Nephron (organoid): ENCODE data around the gene DPP10.
"Not testable (repeated sequence)": the region's sequence is repeated elsewhere in the genome, so short reads cannot be mapped to it uniquely, and the experiment has no call there.

Experiments used
- H3K27ac Mint-ChIP-seq, 3 experiments: 2 replicates each; pipeline ENCODE4 v1.8.0; 2020; ENCODE audit warnings: mixed read lengths in 3 of 3, mild to moderate bottlenecking in 2 of 3, moderate library complexity in 1 of 3
- H3K27me3 Mint-ChIP-seq: 2 replicates; pipeline ENCODE4 v1.8.0; 2021; ENCODE audit warnings: low read depth, mild to moderate bottlenecking, moderate library complexity, mixed read lengths
- H3K36me3 Mint-ChIP-seq: 2 replicates; pipeline ENCODE4 v1.8.0; 2020; ENCODE audit warnings: low read depth, mixed read lengths
- H3K4me1 Mint-ChIP-seq: 2 replicates; pipeline ENCODE4 v1.8.0; 2020; ENCODE audit warnings: mixed read lengths
- H3K4me3 Mint-ChIP-seq, 3 experiments: 2 replicates each; pipeline ENCODE4 v1.8.0; 2020; ENCODE audit warnings: mild to moderate bottlenecking in 3 of 3, mixed read lengths in 3 of 3, moderate library complexity in 2 of 3
- H3K9me3 Mint-ChIP-seq: 2 replicates; pipeline ENCODE4 v1.8.0; 2020; ENCODE audit warnings: mixed read lengths
- TF ChIP-seq, protein P1 (sequence below), 3 experiments: fragments of 200-600 bp; sonication (generic); IDR thresholded peaks; one replicate each; pipeline ENCODE4 v1.5.0; 2021; ENCODE audit warnings: antibody characterized with exemption in 3 of 3; ENCODE audit not compliant: unreplicated experiment in 3 of 3

The DPP10 gene

DNA sequence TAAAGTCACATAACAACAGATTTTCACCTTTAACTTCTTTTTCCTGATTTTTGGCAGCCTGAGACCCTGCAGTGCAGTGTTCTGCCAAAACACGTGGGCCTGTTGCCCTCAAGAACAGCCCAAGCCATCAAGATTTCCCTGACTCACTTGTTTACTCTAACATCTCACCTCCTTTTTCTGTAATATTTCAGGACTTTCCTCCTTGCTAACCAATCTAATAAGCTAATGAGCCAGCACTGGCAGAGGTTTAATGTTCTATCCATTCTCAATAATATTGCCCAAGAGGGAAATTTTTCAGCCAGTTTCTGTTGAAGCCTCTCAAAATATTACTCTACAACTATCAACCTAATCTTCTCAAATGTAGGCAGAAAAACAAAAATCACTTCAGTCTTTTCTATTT, 635.2 kb downstream of the DPP10 start:
- no peaks in the 10 kb centered on the region for H3K9me3 Mint-ChIP-seq
- H3K4me1 Mint-ChIP-seq, result no peaks in the 10 kb centered on the region
- TF ChIP-seq, protein P1, sequence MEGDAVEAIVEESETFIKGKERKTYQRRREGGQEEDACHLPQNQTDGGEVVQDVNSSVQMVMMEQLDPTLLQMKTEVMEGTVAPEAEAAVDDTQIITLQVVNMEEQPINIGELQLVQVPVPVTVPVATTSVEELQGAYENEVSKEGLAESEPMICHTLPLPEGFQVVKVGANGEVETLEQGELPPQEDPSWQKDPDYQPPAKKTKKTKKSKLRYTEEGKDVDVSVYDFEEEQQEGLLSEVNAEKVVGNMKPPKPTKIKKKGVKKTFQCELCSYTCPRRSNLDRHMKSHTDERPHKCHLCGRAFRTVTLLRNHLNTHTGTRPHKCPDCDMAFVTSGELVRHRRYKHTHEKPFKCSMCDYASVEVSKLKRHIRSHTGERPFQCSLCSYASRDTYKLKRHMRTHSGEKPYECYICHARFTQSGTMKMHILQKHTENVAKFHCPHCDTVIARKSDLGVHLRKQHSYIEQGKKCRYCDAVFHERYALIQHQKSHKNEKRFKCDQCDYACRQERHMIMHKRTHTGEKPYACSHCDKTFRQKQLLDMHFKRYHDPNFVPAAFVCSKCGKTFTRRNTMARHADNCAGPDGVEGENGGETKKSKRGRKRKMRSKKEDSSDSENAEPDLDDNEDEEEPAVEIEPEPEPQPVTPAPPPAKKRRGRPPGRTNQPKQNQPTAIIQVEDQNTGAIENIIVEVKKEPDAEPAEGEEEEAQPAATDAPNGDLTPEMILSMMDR (IDR thresholded peaks at IDR 0.05; ENCODE audit: unreplicated experiment in 3 of 3), result no peak
- no peaks in the 10 kb centered on the region for H3K36me3 Mint-ChIP-seq
- H3K4me3 Mint-ChIP-seq, result no peak overlapping the region
- H3K27me3 Mint-ChIP-seq, result no peaks in the 10 kb centered on the region
- no peak overlapping the region for H3K27ac Mint-ChIP-seq

DNA sequence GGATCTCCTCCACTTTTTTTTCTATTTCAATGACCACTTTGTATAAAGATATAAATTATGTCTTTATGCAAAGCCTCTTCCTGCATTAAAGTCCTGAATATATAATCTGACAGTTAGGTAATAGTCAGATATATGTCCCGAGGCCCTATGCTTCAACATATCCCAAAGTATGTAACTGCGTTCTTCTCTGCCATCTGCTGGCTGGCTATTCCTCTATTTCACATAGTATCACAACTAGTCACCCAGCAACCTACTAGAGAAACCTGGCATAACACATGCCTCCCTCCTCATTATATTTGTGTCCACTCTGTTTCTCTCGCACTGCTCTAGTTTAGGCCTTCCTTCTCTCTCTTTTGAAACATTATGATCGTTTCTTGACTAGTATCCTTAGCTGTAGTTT, 640.8 kb downstream of the DPP10 start:
- Mint-ChIP-seq H3K27ac (no peak overlapping the region), H3K4me3 (no peak overlapping the region), H3K4me1 (no peaks in the 10 kb centered on the region), H3K9me3 (no peaks in the 10 kb centered on the region), H3K27me3 (no peaks in the 10 kb centered on the region), H3K36me3 (no peaks in the 10 kb centered on the region)
- TF ChIP-seq, protein P1 (IDR thresholded peaks at IDR 0.05; ENCODE audit: unreplicated experiment in 3 of 3), result no peak

DNA sequence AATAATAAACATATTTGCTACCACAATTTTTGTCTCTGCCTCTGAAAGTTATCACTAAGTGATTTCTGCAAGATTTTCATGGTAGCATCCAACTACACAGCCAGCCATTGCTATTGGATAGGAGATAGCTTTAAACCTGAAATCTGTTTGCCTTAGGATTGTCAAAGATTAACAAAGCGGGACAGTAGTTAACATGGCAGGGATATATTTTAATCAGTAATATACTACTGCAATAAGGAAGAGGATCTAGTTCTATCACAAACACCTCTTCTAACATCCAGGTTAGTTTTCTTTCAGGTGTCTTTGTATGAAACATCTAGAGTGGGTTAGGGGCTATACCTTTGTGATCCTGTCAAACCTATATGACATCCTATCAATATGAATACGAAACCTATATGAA, 641.3 kb downstream of the DPP10 start:
- TF ChIP-seq, protein P1 (IDR thresholded peaks at IDR 0.05; ENCODE audit: unreplicated experiment in 3 of 3), result no peak
- no peaks in the 10 kb centered on the region for H3K27me3 Mint-ChIP-seq
- no peak overlapping the region for H3K27ac Mint-ChIP-seq
- H3K9me3 Mint-ChIP-seq, result no peaks in the 10 kb centered on the region
- no peak overlapping the region for H3K4me3 Mint-ChIP-seq
- H3K36me3 Mint-ChIP-seq, result no peaks in the 10 kb centered on the region
- no peaks in the 10 kb centered on the region for H3K4me1 Mint-ChIP-seq

DNA sequence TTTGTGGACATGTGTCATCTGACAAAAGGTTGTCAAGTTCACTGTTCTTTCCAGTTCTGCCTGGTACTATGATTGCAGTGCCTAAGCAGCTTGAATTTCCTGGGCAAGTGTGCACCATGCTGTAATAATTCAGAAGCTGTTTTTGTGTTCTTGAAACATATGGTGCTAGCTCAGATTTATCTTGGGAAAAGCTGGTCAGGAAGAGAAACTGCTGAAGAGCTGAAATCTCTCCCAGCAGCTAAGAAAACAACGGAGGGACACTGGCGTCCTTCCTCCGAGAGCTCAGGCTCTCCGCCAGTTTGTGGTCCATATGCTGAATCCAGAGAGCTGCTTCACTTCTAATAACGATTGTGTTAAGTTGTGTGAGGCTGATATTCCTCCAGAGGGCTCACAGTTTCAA, 642.0 kb downstream of the DPP10 start:
- Mint-ChIP-seq H3K36me3 (no peaks in the 10 kb centered on the region), H3K27me3 (no peaks in the 10 kb centered on the region), H3K27ac (no peak overlapping the region), H3K4me1 (no peaks in the 10 kb centered on the region), H3K9me3 (peaks cover 7% of the 10 kb centered on the region), H3K4me3 (no peak overlapping the region)
- TF ChIP-seq, protein P1 (IDR thresholded peaks at IDR 0.05; ENCODE audit: unreplicated experiment in 3 of 3), result no peak

DNA sequence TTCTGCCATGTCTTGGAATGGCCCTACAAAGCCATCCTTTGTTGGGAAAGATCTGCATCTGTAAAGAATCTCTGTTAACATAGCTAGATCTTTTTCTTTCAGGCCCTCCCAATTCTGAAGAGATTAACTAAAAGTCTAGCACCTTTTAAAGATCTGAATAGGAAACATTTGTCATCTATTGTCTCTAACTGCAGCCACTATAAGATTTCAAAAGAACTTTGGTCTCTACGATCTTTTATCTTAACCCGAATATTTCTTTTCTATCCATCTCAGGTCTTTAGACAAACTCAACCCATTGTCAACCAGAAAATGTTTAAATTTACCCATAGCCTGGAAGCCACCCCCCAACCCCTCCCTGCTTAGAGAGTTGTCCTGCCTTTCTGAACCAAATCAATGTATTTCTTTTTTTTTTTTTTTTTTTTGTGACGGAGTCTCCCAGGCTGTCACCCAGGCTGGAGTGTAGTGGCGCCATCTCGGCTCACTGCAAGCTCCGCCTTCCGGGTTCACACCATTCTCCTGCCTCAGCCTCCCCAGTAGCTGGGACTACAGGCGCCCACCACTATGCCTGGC, 643.7 kb downstream of the DPP10 start:
- peaks cover 16% of the 10 kb centered on the region for H3K9me3 Mint-ChIP-seq
- H3K27me3 Mint-ChIP-seq, H3K36me3 Mint-ChIP-seq, H3K4me1 Mint-ChIP-seq, H3K4me3 Mint-ChIP-seq, H3K27ac Mint-ChIP-seq: not testable (repeated sequence)

DNA sequence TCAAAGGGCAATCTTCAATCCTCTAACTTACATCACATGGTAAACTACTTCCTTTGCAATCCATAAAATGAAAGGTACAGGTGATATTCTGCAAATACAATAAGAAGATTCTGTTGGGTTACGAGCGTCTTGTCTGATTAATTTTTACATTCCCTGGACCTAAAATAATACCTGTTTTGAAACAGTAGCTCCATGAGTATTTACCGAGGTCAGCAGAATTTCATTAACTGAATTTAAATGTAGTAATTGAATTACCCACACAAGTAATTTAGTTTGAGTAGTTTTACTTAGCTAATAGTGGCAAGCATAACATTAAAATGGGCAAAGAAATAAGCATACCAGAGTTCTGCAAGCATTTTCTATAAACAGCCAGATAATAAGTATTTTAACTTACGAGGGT, 652.0 kb downstream of the DPP10 start:
- TF ChIP-seq, protein P1 (IDR thresholded peaks at IDR 0.05; ENCODE audit: unreplicated experiment in 3 of 3), result no peak
- no peaks in the 10 kb centered on the region for H3K27me3 Mint-ChIP-seq
- no peak overlapping the region for H3K27ac Mint-ChIP-seq
- H3K4me1 Mint-ChIP-seq, result no peaks in the 10 kb centered on the region
- no peak overlapping the region for H3K4me3 Mint-ChIP-seq
- H3K9me3 Mint-ChIP-seq, result peaks cover 15% of the 10 kb centered on the region
- H3K36me3 Mint-ChIP-seq, result no peaks in the 10 kb centered on the region
